Body of pancreas (tissue), 4 donors: Measurements from ENCODE around the gene SIT1.

Source experiments
- POLR2A ChIP-seq, 3 donors: fragments of 450-650 bp; IDR thresholded peaks; one replicate each; pipeline ENCODE4 v1.6.1; 2016; ENCODE audit warnings: antibody characterized with exemption in 3 of 3, mild to moderate bottlenecking in 2 of 3
- TF ChIP-seq, protein P1 (sequence below), 7 experiments: fragments of 450-650 bp in 4 of 7; fragments of 200-600 bp in 3 of 7; sonication (generic) in 3 of 7; IDR thresholded peaks; one replicate each; pipeline ENCODE4 v1.5.1; 2016 to 2019; ENCODE audit warnings: antibody characterized with exemption in 7 of 7

DNA sequence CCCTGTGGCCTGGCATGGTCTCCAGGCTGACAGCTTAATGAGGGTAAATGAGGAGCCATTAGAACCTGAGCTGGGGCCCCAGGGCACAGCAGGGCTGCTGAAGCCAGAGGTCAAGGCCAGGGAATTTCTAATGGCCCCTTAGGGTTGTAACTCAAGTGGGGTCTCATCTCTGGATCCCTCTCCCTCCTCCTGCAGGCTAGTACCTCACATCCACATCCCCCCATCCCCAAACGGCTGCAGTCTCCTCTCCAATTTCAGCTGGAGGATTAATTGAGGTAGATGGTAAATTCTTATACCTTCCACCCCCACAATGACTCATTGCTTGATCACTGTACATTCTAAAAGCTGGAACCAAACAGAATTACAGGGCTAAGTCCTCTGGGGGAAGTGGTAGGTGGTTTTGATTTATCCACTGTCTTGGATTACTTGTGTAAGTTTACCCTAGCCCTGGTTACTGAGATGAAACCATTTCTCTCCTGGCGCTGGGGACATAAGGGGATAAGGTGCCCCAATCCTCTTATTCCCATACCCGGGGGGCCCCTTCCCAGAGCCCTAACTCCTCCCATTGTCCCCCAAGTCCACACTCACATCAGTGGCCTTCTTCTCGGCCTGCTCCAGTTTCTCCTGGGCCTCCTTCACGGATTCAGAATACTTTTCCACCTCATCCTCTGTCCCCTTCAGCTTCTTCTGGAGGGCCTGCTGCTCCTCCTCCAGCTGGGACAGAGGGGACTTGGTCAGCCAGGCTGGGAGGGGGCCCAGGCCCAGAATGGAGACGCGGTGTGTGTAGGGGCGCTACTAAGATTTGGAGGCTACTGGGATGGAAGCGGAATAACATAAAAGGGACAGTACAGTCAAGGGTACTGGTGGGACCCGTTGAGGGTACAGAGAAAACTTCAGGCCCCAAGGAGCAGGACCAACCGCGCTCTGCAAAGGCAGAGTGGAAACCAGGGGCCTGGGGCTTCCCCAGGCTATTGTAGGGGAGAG lies 38.1 kb upstream of the SIT1 start:
- TF ChIP-seq, protein P1, sequence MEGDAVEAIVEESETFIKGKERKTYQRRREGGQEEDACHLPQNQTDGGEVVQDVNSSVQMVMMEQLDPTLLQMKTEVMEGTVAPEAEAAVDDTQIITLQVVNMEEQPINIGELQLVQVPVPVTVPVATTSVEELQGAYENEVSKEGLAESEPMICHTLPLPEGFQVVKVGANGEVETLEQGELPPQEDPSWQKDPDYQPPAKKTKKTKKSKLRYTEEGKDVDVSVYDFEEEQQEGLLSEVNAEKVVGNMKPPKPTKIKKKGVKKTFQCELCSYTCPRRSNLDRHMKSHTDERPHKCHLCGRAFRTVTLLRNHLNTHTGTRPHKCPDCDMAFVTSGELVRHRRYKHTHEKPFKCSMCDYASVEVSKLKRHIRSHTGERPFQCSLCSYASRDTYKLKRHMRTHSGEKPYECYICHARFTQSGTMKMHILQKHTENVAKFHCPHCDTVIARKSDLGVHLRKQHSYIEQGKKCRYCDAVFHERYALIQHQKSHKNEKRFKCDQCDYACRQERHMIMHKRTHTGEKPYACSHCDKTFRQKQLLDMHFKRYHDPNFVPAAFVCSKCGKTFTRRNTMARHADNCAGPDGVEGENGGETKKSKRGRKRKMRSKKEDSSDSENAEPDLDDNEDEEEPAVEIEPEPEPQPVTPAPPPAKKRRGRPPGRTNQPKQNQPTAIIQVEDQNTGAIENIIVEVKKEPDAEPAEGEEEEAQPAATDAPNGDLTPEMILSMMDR (IDR thresholded peaks at IDR 0.05): no peak
- no peak for TF ChIP-seq POLR2A (IDR thresholded peaks at IDR 0.05)
